HCT116 (cell line): Measurements from ENCODE around the gene CDK14. TPM values are rescaled to one million over a fixed set of nuclear protein-coding genes. Genes with fewer than 3 reads are reported as not detected.

Source experiments
- ATAC-seq: fragments of 200-7000 bp; cut with Tn5 transposase; 2 replicates; pipeline ENCODE4 v1.9.1; 2020; ENCODE audit warnings: mild to moderate bottlenecking, moderate library complexity
- BruUV-seq: library from RNA; stranded (reverse); fragments of 400-500 nt; replicated peaks from 2 replicates; lab custom pipeline; 2021; lab: Mats Ljungman, UMichigan
- CTCF ChIA-PET: fragments of 300-600 bp; sonication (Branson Sonifier 250); formaldehyde crosslinking; loops from one replicate; lab custom pipeline; 2021; ENCODE audit warnings: antibody characterized with exemption; lab: Charles Lee
- POLR2A ChIA-PET: fragments of 300-600, 350-600 bp; sonication (Branson Sonifier 250); formaldehyde crosslinking; loops from one replicate; lab custom pipeline; 2021; ENCODE audit warnings: antibody characterized with exemption; lab: Charles Lee
- RAD21 ChIA-PET, 2 experiments: fragments of 300-600 bp; sonication (Branson Sonifier 250); formaldehyde crosslinking; loops; one replicate each; lab custom pipeline; 2023; ENCODE audit warnings: low total read pairs in 2 of 2; ENCODE audit not compliant: uncharacterized antibody in 2 of 2, unreplicated experiment in 2 of 2, low non-redundant PET in 1 of 2; lab: Charles Lee
- DNase-seq: peaks from one replicate; pipeline ENCODE4 v3.0.0-alpha.2; 2010; ENCODE audit warnings: low read depth, low spot score
- H2AFZ ChIP-seq: fragments of 200-600 bp; shearing (Covaris generic), sonication (generic); 2 replicates; pipeline ENCODE4 v1.6.1; 2017; ENCODE audit warnings: low read depth, mixed run types, mixed read lengths, antibody characterized with exemption, low read length; ENCODE audit not compliant: poor library complexity, severe bottlenecking
- H3K27ac ChIP-seq: 2 replicates; pipeline ENCODE4 v1.5.1; 2012; ENCODE audit warnings: low read depth, low read length
- H3K27me3 ChIP-seq: fragments of 200-600 bp; sonication (generic); 2 replicates; pipeline ENCODE4 v1.6.1; 2016; ENCODE audit warnings: mixed run types, low read length, mixed read lengths; ENCODE audit not compliant: insufficient read depth
- H3K36me3 ChIP-seq, 2 experiments: fragments of 200-500 bp in 1 of 2; fragments of 200-600 bp in 1 of 2; sonication (Bioruptor generic) in 1 of 2; sonication (generic) in 1 of 2; 2 replicates each; pipeline versions ENCODE4 v1.5.1 to v1.6.1; 2014 to 2016; ENCODE audit warnings: low read length in 2 of 2, inconsistent platforms in 1 of 2, mixed read lengths in 1 of 2, mixed run types in 1 of 2; ENCODE audit not compliant: insufficient read depth in 2 of 2, control insufficient read depth in 1 of 2
- H3K4me1 ChIP-seq, 2 experiments: fragments of 200-600 bp in 1 of 2; sonication (generic) in 1 of 2; 2 replicates each; pipeline versions ENCODE4 v1.5.1 to v1.6.1; 2012 to 2017; ENCODE audit warnings: low read length in 2 of 2, inconsistent platforms in 1 of 2, mild to moderate bottlenecking in 1 of 2, mixed read lengths in 1 of 2, mixed run types in 1 of 2, moderate library complexity in 1 of 2; ENCODE audit not compliant: insufficient read depth in 2 of 2, control insufficient read depth in 1 of 2
- H3K4me2 ChIP-seq: fragments of 200-600 bp; sonication (generic); 2 replicates; pipeline ENCODE4 v1.6.1; 2017; ENCODE audit warnings: mixed run types, low read length, mixed read lengths
- H3K4me3 ChIP-seq, 2 experiments: fragments of 200-600 bp in 1 of 2; sonication (generic) in 1 of 2; replicated peaks in 1 of 2; 2 replicates each; pipeline ENCODE4 v1.5.1; 2011 to 2016; ENCODE audit warnings: low read length in 2 of 2, control low read depth in 1 of 2, low read depth in 1 of 2, mild to moderate bottlenecking in 1 of 2, mixed read lengths in 1 of 2, mixed run types in 1 of 2
- H3K79me2 ChIP-seq: fragments of 200-600 bp; sonication (generic); 2 replicates; pipeline ENCODE4 v1.6.1; 2017; ENCODE audit warnings: mild to moderate bottlenecking, mixed run types, low read length, moderate library complexity, mixed read lengths; ENCODE audit not compliant: insufficient read depth
- H3K9ac ChIP-seq: fragments of 200-600 bp; sonication (generic); 2 replicates; pipeline ENCODE4 v1.6.1; 2016; ENCODE audit warnings: low read length, mixed read lengths
- H3K9me2 ChIP-seq: fragments of 200-600 bp; sonication (generic), shearing (Covaris generic); 2 replicates; pipeline ENCODE4 v1.6.1; 2017; ENCODE audit warnings: mixed run types, mild to moderate bottlenecking, moderate library complexity; ENCODE audit not compliant: insufficient read depth
- H3K9me3 ChIP-seq, 2 experiments: fragments of 200-500 bp in 1 of 2; fragments of 200-600 bp in 1 of 2; sonication (Bioruptor generic) in 1 of 2; sonication (generic) in 1 of 2; 2 replicates each; pipeline ENCODE4 v1.6.1; 2014 to 2017; ENCODE audit warnings: low read length in 2 of 2, mixed read lengths in 2 of 2, inconsistent platforms in 1 of 2, low read depth in 1 of 2, mild to moderate bottlenecking in 1 of 2, mixed run types in 1 of 2, moderate library complexity in 1 of 2; ENCODE audit not compliant: control insufficient read depth in 1 of 2, insufficient read depth in 1 of 2
- H4K20me1 ChIP-seq: fragments of 200-600 bp; sonication (generic), shearing (Covaris generic); 2 replicates; pipeline ENCODE4 v1.6.1; 2017; ENCODE audit warnings: mixed run types, mild to moderate bottlenecking, moderate library complexity; ENCODE audit not compliant: insufficient read depth
- CBX3 ChIP-seq: IDR thresholded peaks from 2 replicates; pipeline ENCODE4 v1.6.1; 2012; ENCODE audit warnings: low read depth
- CEBPB ChIP-seq: IDR thresholded peaks from 2 replicates; pipeline ENCODE4 v1.6.1; 2012; ENCODE audit warnings: low read depth
- EGR1 ChIP-seq: IDR thresholded peaks from 2 replicates; pipeline ENCODE4 v1.6.1; 2012; ENCODE audit warnings: low read depth
- ELF1 ChIP-seq: IDR thresholded peaks from 2 replicates; pipeline ENCODE4 v1.6.1; 2012; ENCODE audit warnings: low read depth, borderline replicate concordance
- EZH2phosphoT487 ChIP-seq: fragments of 200-600 bp; IDR thresholded peaks from 2 replicates; pipeline ENCODE4 v1.6.1; 2018; ENCODE audit warnings: antibody characterized with exemption, borderline replicate concordance
- FOSL1 ChIP-seq: IDR thresholded peaks from 2 replicates; pipeline ENCODE4 v1.6.1; 2012; ENCODE audit warnings: low read depth
- JUND ChIP-seq: IDR thresholded peaks from 2 replicates; pipeline ENCODE4 v1.6.1; 2012
- POLR2A ChIP-seq: IDR thresholded peaks from 2 replicates; pipeline ENCODE4 v1.7.0; 2011; ENCODE audit warnings: borderline replicate concordance; ENCODE audit not compliant: insufficient read depth, insufficient read length; ENCODE audit errors: extremely low read depth
- POLR2AphosphoS5 ChIP-seq: IDR thresholded peaks from 2 replicates; pipeline ENCODE4 v1.6.1; 2011; ENCODE audit warnings: mild to moderate bottlenecking, low read depth, low read length, moderate library complexity
- RAD21 ChIP-seq: IDR thresholded peaks from 2 replicates; pipeline ENCODE4 v1.6.1; 2012; ENCODE audit warnings: low read depth, mild to moderate bottlenecking
- SP1 ChIP-seq: IDR thresholded peaks from 2 replicates; pipeline ENCODE4 v1.6.1; 2012; ENCODE audit warnings: low read depth
- SRF ChIP-seq: IDR thresholded peaks from 2 replicates; pipeline ENCODE4 v1.6.1; 2012; ENCODE audit warnings: low read depth
- TCF7L2 ChIP-seq: IDR thresholded peaks from 2 replicates; pipeline ENCODE4 v1.7.0; 2011; ENCODE audit warnings: borderline replicate concordance, inconsistent platforms; ENCODE audit not compliant: insufficient read depth, insufficient read length; ENCODE audit errors: extremely low read depth
- ZFX ChIP-seq: fragments of 450-650 bp; IDR thresholded peaks from 2 replicates; pipeline ENCODE4 v1.6.1; 2017
- intact Hi-C: fragments of 100-400 bp; cut with micrococcal nuclease; formaldehyde crosslinking; loops from 2 replicates; pipeline ENCODE4 v1.10.0; 2022
- total RNA-seq: library from RNA; stranded (reverse); gene quantifications from one replicate; pipeline ENCODE4 v1.2.1, GENCODE V29; 2021; ENCODE audit not compliant: unreplicated experiment
- TF ChIP-seq, protein P1 (sequence below): IDR thresholded peaks from 2 replicates; pipeline ENCODE4 v1.6.1; 2011; ENCODE audit warnings: mild to moderate bottlenecking, low read length, moderate library complexity; ENCODE audit not compliant: insufficient replicate concordance; ENCODE audit errors: extremely low read depth
- TF ChIP-seq, protein P2 (sequence below): IDR thresholded peaks from 2 replicates; pipeline ENCODE4 v1.6.1; 2012
- TF ChIP-seq, protein P3 (sequence below): IDR thresholded peaks from 2 replicates; pipeline ENCODE4 v1.6.1; 2012; ENCODE audit warnings: low read depth
- TF ChIP-seq, protein P4 (sequence below): IDR thresholded peaks from 2 replicates; pipeline ENCODE4 v1.6.1; 2012

CDK14 gene
- total RNA-seq, 1 experiment from 2014 or later: 10.2 TPM

DNA sequence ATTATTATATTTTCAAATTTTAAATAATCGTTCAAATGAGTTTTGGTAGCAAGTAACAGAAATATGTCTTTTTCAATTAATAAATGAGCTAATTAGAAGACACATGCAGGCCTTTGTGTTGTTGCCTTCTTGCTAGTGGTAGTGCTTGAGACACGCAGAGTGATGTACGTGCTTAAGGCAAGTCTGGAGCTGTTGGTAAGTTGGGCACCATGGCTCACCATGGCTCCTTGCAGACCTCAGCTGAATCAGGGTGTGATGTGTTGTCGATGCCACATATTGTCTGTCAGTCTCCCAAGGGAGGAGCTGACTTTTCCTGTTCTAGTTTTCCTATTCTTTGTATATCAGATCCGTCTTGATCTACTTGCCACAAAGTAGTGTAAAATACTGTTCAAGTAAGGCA lies 8.3 kb downstream of the CDK14 start:
- H3K36me3 ChIP-seq: no peaks in the 10 kb centered on the region
- no peak overlapping the region for H3K4me3 ChIP-seq
- no peaks in the 10 kb centered on the region for H3K79me2 ChIP-seq
- DNase-seq: no peak
- H3K9me2 ChIP-seq: no peaks in the 10 kb centered on the region
- no peak overlapping the region for H3K27ac ChIP-seq
- POLR2A ChIA-PET: no interaction called here
- CTCF ChIA-PET: no interaction called here
- H3K4me1 ChIP-seq: peaks cover 0 to 3% of the 10 kb centered on the region in 2 experiments; a peak in 1 of 4 replicates
- no peaks in the 10 kb centered on the region for H3K27me3 ChIP-seq
- H2AFZ ChIP-seq: no peak overlapping the region
- ATAC-seq: no peak
- BruUV-seq: no TSS peak
- TF ChIP-seq JUND (no peak), CBX3 (no peak), ZFX (no peak)
- intact Hi-C loops: no loop called here
- RAD21 ChIA-PET: no interaction called here
- no peak overlapping the region for H3K9ac ChIP-seq
- H3K4me2 ChIP-seq: no peak overlapping the region
- no peaks in the 10 kb centered on the region for H3K9me3 ChIP-seq
- no peaks in the 10 kb centered on the region for H4K20me1 ChIP-seq

DNA sequence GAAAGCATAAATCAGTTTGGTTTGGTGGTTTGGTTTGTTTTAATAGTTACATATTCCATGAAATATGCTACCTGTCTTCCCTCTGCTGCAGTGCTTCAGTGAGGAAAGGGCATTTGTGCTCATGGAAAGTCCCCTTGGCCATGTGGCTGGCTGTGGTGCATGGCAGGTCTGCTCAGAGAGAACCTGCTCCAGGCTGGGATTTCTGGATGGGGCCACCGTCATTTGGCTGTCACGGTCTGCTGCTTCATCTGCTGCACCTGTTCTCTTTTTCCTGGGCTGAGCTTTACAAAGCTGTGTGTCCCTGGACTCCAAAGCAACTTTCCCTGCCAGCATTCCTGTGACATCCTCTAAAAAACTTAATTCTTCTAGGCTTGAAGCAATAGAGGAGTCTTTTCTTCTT lies 8.9 kb downstream of the CDK14 start:
- H3K9me2 ChIP-seq: no peaks in the 10 kb centered on the region
- H3K4me1 ChIP-seq: peaks cover 0 to 3% of the 10 kb centered on the region in 2 experiments; a peak in 1 of 4 replicates
- H3K27me3 ChIP-seq: no peaks in the 10 kb centered on the region
- intact Hi-C loops: no loop called here
- no peak overlapping the region for H3K4me3 ChIP-seq
- no peak overlapping the region for H2AFZ ChIP-seq
- no peaks in the 10 kb centered on the region for H3K79me2 ChIP-seq
- no peaks in the 10 kb centered on the region for H3K9me3 ChIP-seq
- POLR2A ChIA-PET: no interaction called here
- CTCF ChIA-PET: no interaction called here
- DNase-seq (no peak), ATAC-seq (no peak)
- RAD21 ChIA-PET: no interaction called here
- no peaks in the 10 kb centered on the region for H4K20me1 ChIP-seq
- no TSS peak for BruUV-seq
- H3K36me3 ChIP-seq: no peaks in the 10 kb centered on the region
- H3K27ac ChIP-seq: no peak overlapping the region
- H3K9ac ChIP-seq: no peak overlapping the region
- H3K4me2 ChIP-seq: no peak overlapping the region
- no peak for TF ChIP-seq POLR2A
- no peak for TF ChIP-seq EGR1
- no peak for TF ChIP-seq TCF7L2
- no peak for TF ChIP-seq SP1
- TF ChIP-seq, protein P1, sequence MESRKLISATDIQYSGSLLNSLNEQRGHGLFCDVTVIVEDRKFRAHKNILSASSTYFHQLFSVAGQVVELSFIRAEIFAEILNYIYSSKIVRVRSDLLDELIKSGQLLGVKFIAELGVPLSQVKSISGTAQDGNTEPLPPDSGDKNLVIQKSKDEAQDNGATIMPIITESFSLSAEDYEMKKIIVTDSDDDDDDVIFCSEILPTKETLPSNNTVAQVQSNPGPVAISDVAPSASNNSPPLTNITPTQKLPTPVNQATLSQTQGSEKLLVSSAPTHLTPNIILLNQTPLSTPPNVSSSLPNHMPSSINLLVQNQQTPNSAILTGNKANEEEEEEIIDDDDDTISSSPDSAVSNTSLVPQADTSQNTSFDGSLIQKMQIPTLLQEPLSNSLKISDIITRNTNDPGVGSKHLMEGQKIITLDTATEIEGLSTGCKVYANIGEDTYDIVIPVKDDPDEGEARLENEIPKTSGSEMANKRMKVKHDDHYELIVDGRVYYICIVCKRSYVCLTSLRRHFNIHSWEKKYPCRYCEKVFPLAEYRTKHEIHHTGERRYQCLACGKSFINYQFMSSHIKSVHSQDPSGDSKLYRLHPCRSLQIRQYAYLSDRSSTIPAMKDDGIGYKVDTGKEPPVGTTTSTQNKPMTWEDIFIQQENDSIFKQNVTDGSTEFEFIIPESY: no peak
- no peak for TF ChIP-seq RAD21
- no peak for TF ChIP-seq EZH2phosphoT487
- TF ChIP-seq, protein P2, sequence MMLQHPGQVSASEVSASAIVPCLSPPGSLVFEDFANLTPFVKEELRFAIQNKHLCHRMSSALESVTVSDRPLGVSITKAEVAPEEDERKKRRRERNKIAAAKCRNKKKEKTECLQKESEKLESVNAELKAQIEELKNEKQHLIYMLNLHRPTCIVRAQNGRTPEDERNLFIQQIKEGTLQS: no peak
- no peak for TF ChIP-seq JUND
- no peak for TF ChIP-seq POLR2AphosphoS5
- TF ChIP-seq, protein P3, sequence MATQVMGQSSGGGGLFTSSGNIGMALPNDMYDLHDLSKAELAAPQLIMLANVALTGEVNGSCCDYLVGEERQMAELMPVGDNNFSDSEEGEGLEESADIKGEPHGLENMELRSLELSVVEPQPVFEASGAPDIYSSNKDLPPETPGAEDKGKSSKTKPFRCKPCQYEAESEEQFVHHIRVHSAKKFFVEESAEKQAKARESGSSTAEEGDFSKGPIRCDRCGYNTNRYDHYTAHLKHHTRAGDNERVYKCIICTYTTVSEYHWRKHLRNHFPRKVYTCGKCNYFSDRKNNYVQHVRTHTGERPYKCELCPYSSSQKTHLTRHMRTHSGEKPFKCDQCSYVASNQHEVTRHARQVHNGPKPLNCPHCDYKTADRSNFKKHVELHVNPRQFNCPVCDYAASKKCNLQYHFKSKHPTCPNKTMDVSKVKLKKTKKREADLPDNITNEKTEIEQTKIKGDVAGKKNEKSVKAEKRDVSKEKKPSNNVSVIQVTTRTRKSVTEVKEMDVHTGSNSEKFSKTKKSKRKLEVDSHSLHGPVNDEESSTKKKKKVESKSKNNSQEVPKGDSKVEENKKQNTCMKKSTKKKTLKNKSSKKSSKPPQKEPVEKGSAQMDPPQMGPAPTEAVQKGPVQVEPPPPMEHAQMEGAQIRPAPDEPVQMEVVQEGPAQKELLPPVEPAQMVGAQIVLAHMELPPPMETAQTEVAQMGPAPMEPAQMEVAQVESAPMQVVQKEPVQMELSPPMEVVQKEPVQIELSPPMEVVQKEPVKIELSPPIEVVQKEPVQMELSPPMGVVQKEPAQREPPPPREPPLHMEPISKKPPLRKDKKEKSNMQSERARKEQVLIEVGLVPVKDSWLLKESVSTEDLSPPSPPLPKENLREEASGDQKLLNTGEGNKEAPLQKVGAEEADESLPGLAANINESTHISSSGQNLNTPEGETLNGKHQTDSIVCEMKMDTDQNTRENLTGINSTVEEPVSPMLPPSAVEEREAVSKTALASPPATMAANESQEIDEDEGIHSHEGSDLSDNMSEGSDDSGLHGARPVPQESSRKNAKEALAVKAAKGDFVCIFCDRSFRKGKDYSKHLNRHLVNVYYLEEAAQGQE: no peak
- TF ChIP-seq, protein P4, sequence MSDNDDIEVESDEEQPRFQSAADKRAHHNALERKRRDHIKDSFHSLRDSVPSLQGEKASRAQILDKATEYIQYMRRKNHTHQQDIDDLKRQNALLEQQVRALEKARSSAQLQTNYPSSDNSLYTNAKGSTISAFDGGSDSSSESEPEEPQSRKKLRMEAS: no peak
- TF ChIP-seq SRF: no peak
- TF ChIP-seq ELF1: no peak
- TF ChIP-seq FOSL1: no peak
- no peak for TF ChIP-seq CEBPB
- no peak for TF ChIP-seq ZFX
